Tibial artery (tissue), 4 donors: ENCODE measurements around the gene NRXN3.

Experiments used
- DNase-seq, 2 donors: peaks; one replicate each; pipeline ENCODE4 v3.0.0-alpha.2; 2019
- H3K27ac ChIP-seq, 2 donors: fragments of 200-600 bp; sonication (generic) in 1 of 2; 1 replicate in 1 of 2; 2 replicates in 1 of 2; pipeline ENCODE4 v1.5.1; 2018 to 2019; ENCODE audit warnings: mild to moderate bottlenecking in 1 of 2
- H3K27me3 ChIP-seq, 2 donors: fragments of 200-600 bp; sonication (generic) in 1 of 2; one replicate each; pipeline versions ENCODE4 v1.5.1 to v1.6.0; 2016 to 2019
- H3K36me3 ChIP-seq, 3 donors: fragments of 200-600 bp; sonication (generic) in 2 of 3; one replicate each; pipeline ENCODE4 v1.5.1; 2016 to 2019; ENCODE audit warnings: mild to moderate bottlenecking in 2 of 3
- H3K4me1 ChIP-seq, 4 donors: fragments of 200-600 bp; sonication (generic) in 2 of 4; 1 replicate in 3 of 4; 2 replicates in 1 of 4; pipeline ENCODE4 v1.5.1; 2016 to 2019
- H3K4me3 ChIP-seq, 2 donors: fragments of 200-600 bp; sonication (generic) in 1 of 2; 1 replicate in 1 of 2; 2 replicates in 1 of 2; pipeline ENCODE4 v1.5.1; 2018 to 2019; ENCODE audit warnings: mild to moderate bottlenecking in 2 of 2
- H3K9me3 ChIP-seq, 3 donors: fragments of 200-600 bp; sonication (generic) in 1 of 3; one replicate each; pipeline ENCODE4 v1.5.1; 2016 to 2019
- CTCF ChIP-seq, 2 experiments: fragments of 200-600 bp in 1 of 2; fragments of 450-650 bp in 1 of 2; IDR thresholded peaks; one replicate each; pipeline ENCODE4 v1.5.1; 2017 to 2019; ENCODE audit warnings: antibody characterized with exemption in 2 of 2, mild to moderate bottlenecking in 1 of 2, moderate library complexity in 1 of 2
- intact Hi-C: fragments of 100-400 bp; cut with DNase I; formaldehyde crosslinking; loops from one replicate; pipeline ENCODE4 v1.15.0; 2023; ENCODE audit warnings: low total_unique reads

NRXN3 gene

GRCh38 chr14:78644824-78645559 lies 474.8 kb downstream of the NRXN3 start:
- H3K4me1 ChIP-seq = no peaks in the 10 kb centered on the region
- no peaks in the 10 kb centered on the region for H3K36me3 ChIP-seq
- H3K27ac ChIP-seq = no peak overlapping the region
- no peaks in the 10 kb centered on the region for H3K27me3 ChIP-seq
- H3K9me3 ChIP-seq = no peaks in the 10 kb centered on the region
- TF ChIP-seq CTCF (IDR thresholded peaks at IDR 0.05) = no peak
- DNase-seq = no peak
- intact Hi-C loops = no loop called here
- no peak overlapping the region for H3K4me3 ChIP-seq

- Histone ChIP-seq H3K27ac (no peak overlapping the region), H3K4me3 (no peak overlapping the region), H3K36me3 (no peaks in the 10 kb centered on the region), H3K4me1 (no peaks in the 10 kb centered on the region), H3K9me3 (no peaks in the 10 kb centered on the region), H3K27me3 (no peaks in the 10 kb centered on the region)
- DNase-seq = no peak
- intact Hi-C loops = no loop called here
- no peak for TF ChIP-seq CTCF (IDR thresholded peaks at IDR 0.05)
These were observed 482.6 kb downstream of the NRXN3 start for GRCh38 chr14:78652727-78653126.

GRCh38 chr14:78653173-78653572 lies 483.0 kb downstream of the NRXN3 start:
- H3K27me3 ChIP-seq = no peaks in the 10 kb centered on the region
- no peak overlapping the region for H3K4me3 ChIP-seq
- H3K4me1 ChIP-seq = no peaks in the 10 kb centered on the region
- H3K9me3 ChIP-seq = no peaks in the 10 kb centered on the region
- intact Hi-C loops = no loop called here
- no peak for DNase-seq
- no peak for TF ChIP-seq CTCF (IDR thresholded peaks at IDR 0.05)
- no peak overlapping the region for H3K27ac ChIP-seq
- H3K36me3 ChIP-seq = no peaks in the 10 kb centered on the region

- Histone ChIP-seq H3K4me1 (no peaks in the 10 kb centered on the region), H3K27me3 (no peaks in the 10 kb centered on the region), H3K9me3 (no peaks in the 10 kb centered on the region), H3K36me3 (no peaks in the 10 kb centered on the region), H3K27ac (no peak overlapping the region), H3K4me3 (no peak overlapping the region)
- TF ChIP-seq CTCF (IDR thresholded peaks at IDR 0.05) = no peak
- DNase-seq = no peak
- intact Hi-C loops = no loop called here
These were observed 487.3 kb downstream of the NRXN3 start for GRCh38 chr14:78657451-78657850.

GRCh38 chr14:78664841-78665240 lies 494.7 kb downstream of the NRXN3 start:
- TF ChIP-seq CTCF (IDR thresholded peaks at IDR 0.05) = no peak
- Histone ChIP-seq H3K4me3 (no peak overlapping the region), H3K27me3 (no peaks in the 10 kb centered on the region), H3K9me3 (no peaks in the 10 kb centered on the region), H3K27ac (no peak overlapping the region), H3K4me1 (no peaks in the 10 kb centered on the region), H3K36me3 (no peaks in the 10 kb centered on the region)
- no peak for DNase-seq
- intact Hi-C loops = no loop called here
